Glomerular visceral epithelial cell (primary cell): ENCODE data around the gene CHTF8.

Experiments used
- DNase-seq: peaks from one replicate; pipeline ENCODE4 v3.0.0-alpha.2; 2016; ENCODE audit errors: extremely low spot score

Gene CHTF8

DNA sequence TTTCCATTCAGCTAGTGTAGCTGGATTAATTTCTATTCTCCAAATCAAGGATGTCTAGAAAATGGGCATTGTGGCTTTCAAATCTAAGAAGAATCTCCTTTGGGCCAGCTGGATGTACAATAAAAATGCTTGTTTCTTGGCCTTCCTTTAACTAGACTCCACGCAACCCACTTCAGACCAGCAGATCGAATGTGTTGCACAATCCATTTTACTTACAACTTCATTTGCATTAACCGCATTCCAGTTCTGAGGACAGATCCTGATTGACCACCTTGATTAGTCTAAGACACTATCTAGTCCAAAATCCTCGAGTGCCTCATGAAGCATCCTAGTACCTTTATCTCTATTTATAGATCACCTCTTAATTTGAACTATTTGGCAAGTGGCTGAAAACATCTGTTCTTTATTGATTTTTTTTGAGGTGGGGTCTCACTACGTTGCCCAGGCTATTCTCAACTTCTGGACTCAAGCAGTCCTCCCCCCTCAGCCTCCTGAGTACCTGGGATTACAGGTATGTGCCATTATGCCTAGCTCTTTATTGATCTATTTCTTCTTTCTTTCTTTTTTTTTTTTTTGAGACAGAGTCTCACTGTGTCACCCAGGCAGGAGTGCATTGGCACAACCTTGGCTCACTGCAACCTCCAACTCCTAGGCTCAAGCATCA, 47.2 kb downstream of the CHTF8 start:
- DNase-seq, result no peak

DNA sequence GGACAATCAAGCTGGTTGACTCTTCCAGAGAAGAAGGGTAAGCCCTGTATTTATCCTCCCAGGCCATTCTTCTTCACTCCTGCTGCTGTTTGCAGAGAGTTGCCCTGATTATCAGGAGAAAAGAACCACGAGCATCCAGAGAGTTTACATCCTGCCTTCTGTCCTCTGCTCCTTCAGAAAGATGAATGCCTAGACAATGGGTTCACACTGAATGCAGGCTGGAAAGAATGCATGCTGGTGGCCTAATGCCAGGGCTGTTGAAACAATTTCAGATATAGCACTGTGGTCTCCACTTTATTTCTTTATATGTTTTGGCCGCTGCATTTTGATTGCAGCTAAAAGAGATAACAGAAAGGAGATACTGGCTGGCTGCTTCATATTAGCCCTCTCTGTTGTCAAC, 48.1 kb downstream of the CHTF8 start:
- no peak for DNase-seq

DNA sequence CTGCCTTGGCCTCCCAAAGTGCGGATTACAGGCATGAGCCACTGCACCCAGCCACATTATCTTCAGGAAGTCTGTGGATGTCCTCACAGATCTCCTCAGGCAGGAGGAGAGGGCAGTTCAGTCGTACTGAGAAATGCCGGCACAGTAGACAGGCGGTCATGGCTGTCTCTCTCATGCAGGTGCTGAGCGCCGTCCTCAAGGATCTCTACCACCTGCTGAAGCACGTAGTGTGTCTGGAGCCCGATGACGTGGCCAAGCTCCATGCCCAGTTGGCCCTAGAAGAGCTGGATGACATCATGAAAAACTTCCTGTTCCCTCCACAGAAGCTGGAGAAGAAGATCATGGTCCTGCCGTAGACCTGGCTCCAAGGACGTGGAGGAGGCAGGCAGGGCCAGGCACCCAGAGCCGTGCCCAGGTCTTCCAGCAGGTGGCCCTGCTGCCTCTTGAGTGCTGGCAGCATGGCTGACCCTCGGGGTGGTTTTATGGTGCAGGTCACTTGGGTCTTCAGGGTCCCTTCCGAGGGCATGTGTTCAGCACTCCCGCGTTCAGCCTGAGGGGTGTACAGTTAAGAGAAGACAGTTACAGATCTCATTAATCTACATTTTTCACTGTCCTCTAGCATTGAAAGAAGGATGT, 49.0 kb downstream of the CHTF8 start:
- no peak for DNase-seq

DNA sequence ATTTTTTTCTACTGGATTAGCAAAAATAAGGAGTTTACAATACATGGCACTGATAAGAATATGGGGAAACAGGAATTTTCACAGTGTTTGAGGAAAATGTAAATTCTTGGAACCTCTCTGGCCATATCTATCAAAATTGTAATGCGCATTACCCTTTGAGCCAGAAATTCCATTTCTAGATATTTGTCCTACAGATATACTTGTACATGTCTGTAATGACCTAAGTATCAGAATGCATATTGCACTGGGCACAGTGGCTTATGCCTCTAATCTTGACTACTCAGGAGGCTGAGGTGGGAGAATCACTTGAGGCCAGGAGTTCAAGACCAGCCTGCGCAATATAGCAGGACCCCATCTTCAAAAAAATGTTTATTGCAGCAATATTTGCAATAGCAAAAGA, 52.7 kb downstream of the CHTF8 start:
- DNase-seq, result no peak

DNA sequence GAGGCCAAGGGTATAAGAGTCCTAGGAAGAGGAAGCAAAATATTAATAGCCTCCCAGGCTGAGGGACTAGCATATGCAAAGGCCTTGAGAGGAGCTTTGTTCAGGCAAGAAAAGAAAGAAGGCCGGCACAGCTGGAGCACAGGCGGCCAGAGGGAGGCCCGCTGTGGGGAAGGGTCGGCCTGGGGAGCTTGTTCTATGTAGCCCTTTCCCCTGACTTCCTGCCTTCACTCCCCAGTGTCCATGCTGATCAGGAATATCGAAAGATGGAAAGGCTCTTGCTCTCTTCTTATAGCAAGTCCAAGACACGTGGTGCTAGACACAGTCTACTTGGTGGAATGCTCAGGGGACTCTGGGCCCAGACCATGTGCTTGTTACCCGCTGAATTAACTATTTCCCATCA, 54.3 kb downstream of the CHTF8 start:
- DNase-seq, result no peak

DNA sequence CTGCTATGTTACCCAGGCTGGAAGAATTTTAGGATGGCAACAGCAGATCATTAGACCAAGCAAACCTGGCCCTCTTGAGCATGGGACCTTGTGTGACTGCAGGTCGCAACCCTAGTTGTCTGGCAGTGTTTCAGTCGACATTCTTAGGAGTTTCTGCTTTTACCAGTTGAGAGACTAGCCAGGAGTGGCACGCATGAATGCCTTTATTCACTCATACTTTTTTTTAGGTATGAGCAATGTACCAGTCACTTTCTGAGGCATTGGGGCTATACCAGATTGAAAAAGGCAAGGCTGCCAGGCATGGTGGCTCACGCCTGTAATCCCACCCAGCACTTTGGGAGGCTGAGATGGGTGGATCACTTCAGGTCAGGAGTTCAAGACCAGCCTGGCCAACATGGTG, 55.1 kb downstream of the CHTF8 start:
- DNase-seq, result peak; percentile 87

DNA sequence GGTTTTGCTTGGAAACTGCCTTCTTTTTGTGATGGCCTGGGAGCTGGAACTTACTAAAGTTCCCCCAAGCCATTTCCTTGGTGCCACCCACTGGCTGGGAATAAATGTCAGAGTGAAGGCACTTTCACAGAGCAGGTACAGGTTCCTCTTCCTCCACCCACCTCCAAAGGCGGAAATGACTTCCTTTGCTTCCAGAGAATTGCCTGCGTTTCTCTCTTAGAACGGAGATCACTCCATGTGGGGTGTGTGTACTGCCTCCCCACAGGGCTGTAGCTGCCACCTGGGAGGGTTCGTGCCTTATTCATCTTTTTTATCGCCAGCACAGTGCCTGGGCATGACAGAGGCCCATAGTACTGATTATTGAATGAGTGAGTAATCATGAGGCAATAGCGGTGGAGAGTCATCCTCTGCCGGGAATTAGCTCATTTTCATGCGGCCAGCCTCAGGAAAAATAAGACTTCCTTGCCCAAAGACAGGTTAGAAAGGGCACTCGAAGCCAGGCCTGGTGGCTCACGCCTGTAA, 59.1 kb downstream of the CHTF8 start:
- DNase-seq, result peak; percentile 93

DNA sequence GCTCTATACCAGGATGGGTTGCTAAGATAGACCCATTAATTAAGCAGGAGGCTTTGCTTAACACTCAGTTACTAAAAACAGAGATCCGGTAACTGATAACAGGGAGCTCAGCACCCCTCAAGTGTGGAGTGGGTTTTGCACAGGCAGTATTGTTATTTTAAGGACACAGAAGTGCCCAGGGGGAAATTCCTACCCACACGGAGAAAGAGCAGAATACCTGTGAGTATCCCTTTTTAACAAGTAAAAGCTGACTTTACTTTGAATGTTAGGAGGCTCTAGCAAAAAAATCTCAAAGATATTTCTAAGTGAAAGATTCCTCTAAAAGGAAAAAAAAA, 59.8 kb downstream of the CHTF8 start:
- no peak for DNase-seq

DNA sequence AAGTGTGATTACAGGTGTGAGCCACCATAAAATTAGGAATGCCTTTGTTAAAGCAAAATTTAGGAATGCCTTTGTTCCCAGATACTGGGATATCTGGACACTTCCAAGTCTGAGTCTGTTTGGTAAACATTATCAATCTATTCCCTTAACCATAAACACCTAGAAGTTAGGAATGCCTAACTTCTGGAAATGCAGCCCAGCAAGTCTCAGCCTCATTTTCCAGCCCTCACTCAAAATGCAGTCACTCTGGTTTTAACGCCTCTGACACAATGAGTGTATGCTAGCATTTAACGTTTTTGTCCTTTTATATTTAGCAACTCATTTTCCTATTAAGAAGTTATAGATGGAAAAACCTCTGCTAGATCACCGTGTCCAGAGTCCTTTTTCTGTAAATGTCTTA, 61.4 kb downstream of the CHTF8 start:
- DNase-seq, result no peak

DNA sequence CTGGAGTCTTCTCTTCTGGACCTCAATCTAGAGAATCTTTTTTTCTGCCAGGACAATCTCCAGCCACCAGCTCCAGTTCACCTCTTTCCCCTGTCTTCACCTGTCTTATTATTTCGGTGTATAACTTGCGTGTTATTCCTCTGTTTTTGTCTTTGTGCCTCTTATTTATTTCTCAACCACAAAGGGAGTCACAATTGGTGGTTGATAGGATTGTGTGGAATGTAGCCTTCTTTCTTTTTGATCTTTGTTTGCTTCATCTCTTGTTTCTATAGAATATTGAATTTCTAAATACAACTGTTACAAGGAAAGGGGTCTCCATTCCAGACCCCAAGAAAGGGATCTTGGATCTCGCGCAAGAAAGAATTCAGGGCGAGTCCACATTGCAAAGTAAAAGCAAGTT, 62.9 kb downstream of the CHTF8 start:
- DNase-seq, result no peak
